Measurements from ENCODE around the gene SERPINA5. TPM values are rescaled to one million over a fixed set of nuclear protein-coding genes. Genes with fewer than 3 reads are reported as not detected.

Gene SERPINA5
- total RNA-seq, 1 experiment from 2014 or later: 0.49 TPM

GRCh38 chr14:94542111-94542810 is 39.0 kb upstream of the SERPINA5 start:
- ATAC-seq (no peak), DNase-seq (ENCODE audit: low read depth, low spot score) (no peak)
- Histone ChIP-seq H3K36me3 (ENCODE audit: control insufficient read depth, insufficient read depth, low read length) (no peaks in the 10 kb centered on the region), H3K9me3 (ENCODE audit: control insufficient read depth, insufficient read depth, low read depth, low read length) (no peaks in the 10 kb centered on the region), H3K4me1 (ENCODE audit: control insufficient read depth, insufficient read depth, low read length) (no peaks in the 10 kb centered on the region), H3K4me3 (ENCODE audit: low read depth in 2 of 2, low read length in 2 of 2) (no peak overlapping the region), H3K27ac (ENCODE audit: low read length) (no peak overlapping the region), H3K27me3 (ENCODE audit: control insufficient read depth, insufficient read depth, low read length) (no peaks in the 10 kb centered on the region)
- ChIA-PET POLR2A (no interaction called here), CTCF (no interaction called here)
- TF ChIP-seq TCF7L2 (IDR thresholded peaks at IDR 0.05; ENCODE audit: low read depth, low read length): no peak
- TF ChIP-seq, protein P1, sequence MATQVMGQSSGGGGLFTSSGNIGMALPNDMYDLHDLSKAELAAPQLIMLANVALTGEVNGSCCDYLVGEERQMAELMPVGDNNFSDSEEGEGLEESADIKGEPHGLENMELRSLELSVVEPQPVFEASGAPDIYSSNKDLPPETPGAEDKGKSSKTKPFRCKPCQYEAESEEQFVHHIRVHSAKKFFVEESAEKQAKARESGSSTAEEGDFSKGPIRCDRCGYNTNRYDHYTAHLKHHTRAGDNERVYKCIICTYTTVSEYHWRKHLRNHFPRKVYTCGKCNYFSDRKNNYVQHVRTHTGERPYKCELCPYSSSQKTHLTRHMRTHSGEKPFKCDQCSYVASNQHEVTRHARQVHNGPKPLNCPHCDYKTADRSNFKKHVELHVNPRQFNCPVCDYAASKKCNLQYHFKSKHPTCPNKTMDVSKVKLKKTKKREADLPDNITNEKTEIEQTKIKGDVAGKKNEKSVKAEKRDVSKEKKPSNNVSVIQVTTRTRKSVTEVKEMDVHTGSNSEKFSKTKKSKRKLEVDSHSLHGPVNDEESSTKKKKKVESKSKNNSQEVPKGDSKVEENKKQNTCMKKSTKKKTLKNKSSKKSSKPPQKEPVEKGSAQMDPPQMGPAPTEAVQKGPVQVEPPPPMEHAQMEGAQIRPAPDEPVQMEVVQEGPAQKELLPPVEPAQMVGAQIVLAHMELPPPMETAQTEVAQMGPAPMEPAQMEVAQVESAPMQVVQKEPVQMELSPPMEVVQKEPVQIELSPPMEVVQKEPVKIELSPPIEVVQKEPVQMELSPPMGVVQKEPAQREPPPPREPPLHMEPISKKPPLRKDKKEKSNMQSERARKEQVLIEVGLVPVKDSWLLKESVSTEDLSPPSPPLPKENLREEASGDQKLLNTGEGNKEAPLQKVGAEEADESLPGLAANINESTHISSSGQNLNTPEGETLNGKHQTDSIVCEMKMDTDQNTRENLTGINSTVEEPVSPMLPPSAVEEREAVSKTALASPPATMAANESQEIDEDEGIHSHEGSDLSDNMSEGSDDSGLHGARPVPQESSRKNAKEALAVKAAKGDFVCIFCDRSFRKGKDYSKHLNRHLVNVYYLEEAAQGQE (IDR thresholded peaks at IDR 0.05; ENCODE audit: insufficient read depth in 1 of 2, low read depth in 2 of 2, low read length in 1 of 2): no peak
- no peak for TF ChIP-seq SIN3A (IDR thresholded peaks at IDR 0.05; ENCODE audit: borderline replicate concordance, insufficient read depth, low read depth, low read length)
- no peak for TF ChIP-seq POLR2AphosphoS5 (IDR thresholded peaks at IDR 0.05; ENCODE audit: low read depth, low read length)
- TF ChIP-seq, protein P2, sequence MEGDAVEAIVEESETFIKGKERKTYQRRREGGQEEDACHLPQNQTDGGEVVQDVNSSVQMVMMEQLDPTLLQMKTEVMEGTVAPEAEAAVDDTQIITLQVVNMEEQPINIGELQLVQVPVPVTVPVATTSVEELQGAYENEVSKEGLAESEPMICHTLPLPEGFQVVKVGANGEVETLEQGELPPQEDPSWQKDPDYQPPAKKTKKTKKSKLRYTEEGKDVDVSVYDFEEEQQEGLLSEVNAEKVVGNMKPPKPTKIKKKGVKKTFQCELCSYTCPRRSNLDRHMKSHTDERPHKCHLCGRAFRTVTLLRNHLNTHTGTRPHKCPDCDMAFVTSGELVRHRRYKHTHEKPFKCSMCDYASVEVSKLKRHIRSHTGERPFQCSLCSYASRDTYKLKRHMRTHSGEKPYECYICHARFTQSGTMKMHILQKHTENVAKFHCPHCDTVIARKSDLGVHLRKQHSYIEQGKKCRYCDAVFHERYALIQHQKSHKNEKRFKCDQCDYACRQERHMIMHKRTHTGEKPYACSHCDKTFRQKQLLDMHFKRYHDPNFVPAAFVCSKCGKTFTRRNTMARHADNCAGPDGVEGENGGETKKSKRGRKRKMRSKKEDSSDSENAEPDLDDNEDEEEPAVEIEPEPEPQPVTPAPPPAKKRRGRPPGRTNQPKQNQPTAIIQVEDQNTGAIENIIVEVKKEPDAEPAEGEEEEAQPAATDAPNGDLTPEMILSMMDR (IDR thresholded peaks at IDR 0.05): no peak
- intact Hi-C loops (cut with micrococcal nuclease; ENCODE audit: unreplicated experiment) (no loop called here), in situ Hi-C loops (cut with HindIII; ENCODE audit: low pct_unique_long_range_greater_than_20kb, low sequenced_read_pairs) (no loop called here)
- no TSS peak for BruUV-seq (replicated peaks)

GRCh38 chr14:94542811-94543440 is 38.3 kb upstream of the SERPINA5 start:
- Histone ChIP-seq H3K4me3 (ENCODE audit: low read depth in 2 of 2, low read length in 2 of 2) (no peak overlapping the region), H3K27me3 (ENCODE audit: control insufficient read depth, insufficient read depth, low read length) (no peaks in the 10 kb centered on the region), H3K4me1 (ENCODE audit: control insufficient read depth, insufficient read depth, low read length) (no peaks in the 10 kb centered on the region), H3K36me3 (ENCODE audit: control insufficient read depth, insufficient read depth, low read length) (no peaks in the 10 kb centered on the region), H3K27ac (ENCODE audit: low read length) (no peak overlapping the region), H3K9me3 (ENCODE audit: control insufficient read depth, insufficient read depth, low read depth, low read length) (no peaks in the 10 kb centered on the region)
- POLR2A ChIA-PET: no interaction called here
- DNase-seq (ENCODE audit: low read depth, low spot score) (no peak), ATAC-seq (no peak)
- CTCF ChIA-PET: no interaction called here
- no TSS peak for BruUV-seq (replicated peaks)
- no peak for TF ChIP-seq TCF7L2 (IDR thresholded peaks at IDR 0.05; ENCODE audit: low read depth, low read length)
- in situ Hi-C loops (cut with HindIII; ENCODE audit: low pct_unique_long_range_greater_than_20kb, low sequenced_read_pairs) (no loop called here), intact Hi-C loops (cut with micrococcal nuclease; ENCODE audit: unreplicated experiment) (no loop called here)

DNA sequence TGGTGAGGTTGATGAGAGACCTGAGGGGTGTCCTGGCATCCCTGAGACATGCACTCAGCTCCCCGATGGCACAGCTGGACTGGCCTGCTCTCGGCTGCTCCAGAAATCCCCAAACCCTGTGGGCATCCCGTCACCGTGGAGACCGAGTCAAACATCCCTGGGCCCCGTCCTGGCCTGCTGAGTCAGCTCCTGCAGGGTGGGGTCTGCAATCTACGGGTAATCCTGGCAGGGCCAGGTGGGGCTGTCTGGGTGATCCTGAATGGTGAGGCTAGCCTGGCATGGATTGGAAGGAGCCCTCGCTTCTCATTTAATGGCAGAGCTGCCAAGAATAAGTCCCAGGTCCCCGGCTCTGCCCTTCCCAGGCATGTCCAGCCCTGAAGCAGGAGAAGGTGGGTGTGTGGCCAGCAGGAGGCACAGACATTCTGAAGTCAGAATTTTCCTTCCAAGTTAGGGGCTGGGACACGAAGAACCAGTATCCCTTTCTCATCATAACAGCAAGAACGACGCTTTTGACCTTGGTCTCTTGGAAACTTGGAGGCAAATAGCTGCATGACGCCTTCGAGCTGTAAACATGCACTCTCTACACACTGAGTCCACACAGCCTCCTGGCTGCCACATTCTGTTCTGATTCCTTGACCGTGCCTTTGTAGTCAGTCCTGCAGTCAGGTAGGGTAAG is 37.6 kb upstream of the SERPINA5 start:
- Histone ChIP-seq H3K27ac (ENCODE audit: low read length) (no peak overlapping the region), H3K9me3 (ENCODE audit: control insufficient read depth, insufficient read depth, low read depth, low read length) (no peaks in the 10 kb centered on the region), H3K36me3 (ENCODE audit: control insufficient read depth, insufficient read depth, low read length) (no peaks in the 10 kb centered on the region), H3K4me3 (ENCODE audit: low read depth in 2 of 2, low read length in 2 of 2) (no peak overlapping the region), H3K27me3 (ENCODE audit: control insufficient read depth, insufficient read depth, low read length) (no peaks in the 10 kb centered on the region), H3K4me1 (ENCODE audit: control insufficient read depth, insufficient read depth, low read length) (no peaks in the 10 kb centered on the region)
- POLR2A ChIA-PET: no interaction called here
- DNase-seq (ENCODE audit: low read depth, low spot score) (no peak), ATAC-seq (no peak)
- intact Hi-C loops (cut with micrococcal nuclease; ENCODE audit: unreplicated experiment) (no loop called here), in situ Hi-C loops (cut with HindIII; ENCODE audit: low pct_unique_long_range_greater_than_20kb, low sequenced_read_pairs) (no loop called here)
- CTCF ChIA-PET: no interaction called here
- BruUV-seq (replicated peaks): no TSS peak
- no peak for TF ChIP-seq POLR2AphosphoS5 (IDR thresholded peaks at IDR 0.05; ENCODE audit: low read depth, low read length)
- TF ChIP-seq, protein P2 (IDR thresholded peaks at IDR 0.05): no peak
- no peak for TF ChIP-seq SIN3A (IDR thresholded peaks at IDR 0.05; ENCODE audit: borderline replicate concordance, insufficient read depth, low read depth, low read length)
- TF ChIP-seq, protein P1 (IDR thresholded peaks at IDR 0.05; ENCODE audit: insufficient read depth in 1 of 2, low read depth in 2 of 2, low read length in 1 of 2): no peak
- no peak for TF ChIP-seq TCF7L2 (IDR thresholded peaks at IDR 0.05; ENCODE audit: low read depth, low read length)
